K562 (cell line): ENCODE data around the gene TAMALIN. TPM values are rescaled to one million over a fixed set of nuclear protein-coding genes. Genes with fewer than 3 reads are reported as not detected.

Experiments
- ATAC-seq: fragments of 200-7000 bp; cut with Tn5 transposase; 3 replicates; pipeline ENCODE4 v1.9.1; 2020; ENCODE audit warnings: moderate library complexity
- BruUV-seq: library from RNA; stranded (reverse); fragments of 400-500 nt; replicated peaks from 2 replicates; lab custom pipeline; 2021; lab: Mats Ljungman, UMichigan
- CTCF ChIA-PET: fragments of 300-600 bp; formaldehyde crosslinking; extraction: SDS; loops from one replicate; lab custom pipeline; 2021; ENCODE audit warnings: low intra/inter-chr PET ratio; lab: Yijun Ruan, JAX
- POLR2A ChIA-PET: fragments of 300-600, 350-650 bp; sonication (Branson Sonifier 250); formaldehyde crosslinking; extraction: SDS; loops from one replicate; lab custom pipeline; 2021; ENCODE audit warnings: antibody characterized with exemption, inconsistent platforms; lab: Yijun Ruan, JAX
- DNase-seq, 4 experiments: peaks; one replicate each; pipeline versions ENCODE4 v3.0.0 to v3.0.0-alpha.2; 2011 to 2018; ENCODE audit warnings: low spot score in 3 of 4, mixed read lengths in 3 of 4; ENCODE audit errors: extremely low read depth in 1 of 4
- FAIRE-seq: peaks from 2 replicates; lab custom pipeline; 2011; peaks lifted over from hg19 to GRCh38; lab: Jason Lieb, UNC
- H2AFZ ChIP-seq: 2 replicates; pipeline ENCODE4 v1.6.0; 2011; ENCODE audit warnings: low read depth, low read length, control low read depth, inconsistent platforms
- H3K27ac ChIP-seq: fragments of 200-600 bp; 3 replicates; pipeline ENCODE4 v1.8.0; 2011; ENCODE audit warnings: low read depth, mild to moderate bottlenecking, control low read depth, inconsistent platforms, low read length, moderate library complexity, mixed read lengths; ENCODE audit errors: extremely low read depth
- H3K27me3 ChIP-seq, 2 experiments: fragments of 300-600 bp in 1 of 2; 2 replicates in 1 of 2; 3 replicates in 1 of 2; pipeline versions ENCODE4 v1.6.0 to v1.8.0; 2011; ENCODE audit warnings: inconsistent platforms in 2 of 2, low read length in 2 of 2, mild to moderate bottlenecking in 1 of 2, mixed read lengths in 1 of 2, moderate library complexity in 1 of 2; ENCODE audit not compliant: control insufficient read depth in 2 of 2, insufficient read depth in 2 of 2
- H3K36me3 ChIP-seq: fragments of 300-600 bp; 3 replicates; pipeline ENCODE4 v1.8.0; 2011; ENCODE audit warnings: mild to moderate bottlenecking, low read length, inconsistent platforms; ENCODE audit not compliant: control insufficient read depth, insufficient read depth
- H3K4me1 ChIP-seq, 2 experiments: fragments of 200-600 bp in 1 of 2; replicated peaks in 1 of 2; 2 replicates in 1 of 2; 3 replicates in 1 of 2; pipeline versions ENCODE4 v1.5.1 to v1.8.0; 2011; ENCODE audit warnings: inconsistent platforms in 2 of 2, low read length in 2 of 2, mild to moderate bottlenecking in 1 of 2, mixed read lengths in 1 of 2, moderate library complexity in 1 of 2; ENCODE audit not compliant: control insufficient read depth in 2 of 2, insufficient read depth in 2 of 2
- H3K4me2 ChIP-seq: 2 replicates; pipeline ENCODE4 v1.6.1; 2011; ENCODE audit warnings: low read length, control low read depth, inconsistent platforms, mixed read lengths; ENCODE audit not compliant: insufficient read depth
- H3K4me3 ChIP-seq: fragments of 200-600 bp; sonication (generic), shearing (Covaris generic); 2 replicates; pipeline ENCODE4 v1.5.1; 2016; ENCODE audit warnings: control low read depth, inconsistent platforms
- H3K79me2 ChIP-seq: fragments of 200-600 bp; 3 replicates; pipeline ENCODE4 v1.8.0; 2011; ENCODE audit warnings: low read length, inconsistent platforms; ENCODE audit not compliant: control insufficient read depth, insufficient read depth
- H3K9ac ChIP-seq, 2 experiments: 2 replicates each; pipeline versions ENCODE4 v1.6.0 to v1.6.1; 2011; ENCODE audit warnings: low read depth in 2 of 2, low read length in 2 of 2, control low read depth in 1 of 2, inconsistent platforms in 1 of 2, mild to moderate bottlenecking in 1 of 2, mixed read lengths in 1 of 2; ENCODE audit not compliant: insufficient read depth in 1 of 2
- H3K9me1 ChIP-seq: one replicate; pipeline ENCODE4 v1.6.0; 2011; ENCODE audit warnings: inconsistent platforms, mild to moderate bottlenecking, low read length, moderate library complexity; ENCODE audit not compliant: control insufficient read depth, insufficient read depth
- H3K9me3 ChIP-seq: replicated peaks from 2 replicates; pipeline ENCODE4 v1.5.1; 2011; ENCODE audit warnings: low read depth, low read length, inconsistent platforms; ENCODE audit not compliant: control insufficient read depth, insufficient read depth
- H4K20me1 ChIP-seq: replicated peaks from 2 replicates; pipeline ENCODE4 v1.6.1; 2011; ENCODE audit warnings: low read length, inconsistent platforms, mixed read lengths; ENCODE audit not compliant: control insufficient read depth, insufficient read depth
- ARID2 ChIP-seq: fragments of 450-650 bp; IDR thresholded peaks from 2 replicates; pipeline ENCODE4 v1.6.1; 2017; ENCODE audit warnings: antibody characterized with exemption, mild to moderate bottlenecking
- CBFB ChIP-seq: sonication (generic); formaldehyde crosslinking; IDR thresholded peaks from 2 replicates; pipeline ENCODE4 v1.4.0; 2020; ENCODE audit warnings: mild to moderate bottlenecking, missing genetic modification reagents
- DEAF1 ChIP-seq: fragments of 450-650 bp; formaldehyde crosslinking; IDR thresholded peaks from 2 replicates; pipeline ENCODE4 v1.4.0; 2020; ENCODE audit warnings: mild to moderate bottlenecking, moderate library complexity
- JUND ChIP-seq, 2 experiments: IDR thresholded peaks; 2 replicates in 1 of 2; 3 replicates in 1 of 2; pipeline ENCODE4 v1.6.1; 2011; ENCODE audit warnings: borderline replicate concordance in 2 of 2, low read depth in 2 of 2, low read length in 2 of 2, improper control_type of control experiment in 1 of 2, missing biosample characterization in 1 of 2, missing genetic modification characterization in 1 of 2, missing genetic modification reagents in 1 of 2
- L3MBTL2 ChIP-seq: fragments of 450-650 bp; IDR thresholded peaks from 2 replicates; pipeline ENCODE4 v1.6.1; 2016; ENCODE audit warnings: mild to moderate bottlenecking, moderate library complexity
- MNT ChIP-seq, 2 experiments: fragments of 450-650 bp; conservative IDR thresholded peaks; 2 replicates each; pipeline ENCODE4 v1.6.1; 2017; ENCODE audit warnings: mild to moderate bottlenecking in 2 of 2, moderate library complexity in 2 of 2
- PCBP1 ChIP-seq: fragments of 200-400 bp; formaldehyde crosslinking; IDR thresholded peaks from 2 replicates; pipeline ENCODE4 v1.6.1; 2018; ENCODE audit warnings: mild to moderate bottlenecking, low read depth, low read length; ENCODE audit not compliant: poor library complexity, severe bottlenecking
- PHF8 ChIP-seq: fragments of 200-600 bp; sonication (generic); IDR thresholded peaks from 2 replicates; pipeline ENCODE4 v1.6.1; 2012; ENCODE audit warnings: mixed run types, mild to moderate bottlenecking, inconsistent platforms, low read length, moderate library complexity, borderline replicate concordance
- RAD21 ChIP-seq, 2 experiments: fragments of 250-450 bp in 1 of 2; fragments of 450-650 bp in 1 of 2; sonication (Bioruptor Pico) in 1 of 2; formaldehyde crosslinking in 1 of 2; IDR thresholded peaks in 1 of 2; conservative IDR thresholded peaks in 1 of 2; 2 replicates each; pipeline versions ENCODE4 v1.4.0 to v1.8.0; 2020 to 2022; ENCODE audit warnings: mild to moderate bottlenecking in 2 of 2, moderate library complexity in 1 of 2
- TEAD1 ChIP-seq, 2 experiments: fragments of 450-650 bp in 1 of 2; sonication (generic) in 1 of 2; formaldehyde crosslinking; IDR thresholded peaks; 2 replicates each; pipeline versions ENCODE4 v1.4.0 to v1.8.0; 2020 to 2022; ENCODE audit warnings: mild to moderate bottlenecking in 2 of 2, missing genetic modification reagents in 1 of 2
- TFAP4 ChIP-seq: sonication (generic); formaldehyde crosslinking; IDR thresholded peaks from 2 replicates; pipeline ENCODE4 v1.8.0; 2022; ENCODE audit warnings: missing genetic modification reagents, mild to moderate bottlenecking, moderate library complexity, borderline replicate concordance
- WGBS: fragments of 100-300 bp; shearing (Covaris generic); methylation state at CpG from one replicate; pipeline ENCODE4 v1.1.6; 2016; ENCODE audit warnings: low coverage, mixed read lengths; ENCODE audit not compliant: insufficient coverage; ENCODE audit errors: missing lambda C conversion rate; 5-methylcytosine and 5-hydroxymethylcytosine counted together
- in situ Hi-C: fragments of 300-500 bp; cut with MboI; formaldehyde crosslinking; loops from 4 replicates; pipeline ENCODE4 v1.15.0; 2018; ENCODE audit warnings: inconsistent platforms, mixed read lengths
- intact Hi-C: fragments of 100-400 bp; cut with micrococcal nuclease; formaldehyde crosslinking; loops from 2 replicates; pipeline ENCODE4 v1.14.2; 2022
- polyA plus RNA-seq, 8 experiments: library from polyadenylated mRNA; depleted of rRNA in 4 of 8; stranded (reverse) in 5 of 8; unstranded in 3 of 8; fragments of >200 nt; fragmentation: Nextera tagmentation in 2 of 8; fragmentation: Illumina TruSeq in 1 of 8; extraction: Ambion mirVana in 2 of 8; extraction: Trizol in 1 of 8; gene quantifications; 2 replicates each; pipeline versions ENCODE4 v1.2.1 to v1.2.3, GENCODE V29; 2011 to 2014; ENCODE audit warnings: inconsistent platforms in 1 of 8, missing spikeins in 1 of 8
- total RNA-seq, 7 experiments: library from RNA; depleted of rRNA in 6 of 7; stranded (reverse); fragments of >200 nt in 6 of 7; fragmentation: Illumina TruSeq in 2 of 7; extraction: Trizol in 2 of 7; gene quantifications; 2 replicates each; pipeline versions ENCODE4 v1.2.1 to v1.2.3, GENCODE V29; 2011 to 2021; ENCODE audit warnings: low replicate concordance in 1 of 7
- TF ChIP-seq, protein P1 (sequence below): fragments of 450-650 bp; formaldehyde crosslinking; IDR thresholded peaks from 2 replicates; pipeline ENCODE4 v1.4.0; 2022; ENCODE audit warnings: missing genetic modification characterization

Gene TAMALIN
- total and polyA plus RNA-seq, 9 of the 15 experiments (the other 6 are each of a cell fraction or from before 2014, with no cell fraction given): 0.74 to 2.2 (median 1.5) TPM; not detected in 2

DNA sequence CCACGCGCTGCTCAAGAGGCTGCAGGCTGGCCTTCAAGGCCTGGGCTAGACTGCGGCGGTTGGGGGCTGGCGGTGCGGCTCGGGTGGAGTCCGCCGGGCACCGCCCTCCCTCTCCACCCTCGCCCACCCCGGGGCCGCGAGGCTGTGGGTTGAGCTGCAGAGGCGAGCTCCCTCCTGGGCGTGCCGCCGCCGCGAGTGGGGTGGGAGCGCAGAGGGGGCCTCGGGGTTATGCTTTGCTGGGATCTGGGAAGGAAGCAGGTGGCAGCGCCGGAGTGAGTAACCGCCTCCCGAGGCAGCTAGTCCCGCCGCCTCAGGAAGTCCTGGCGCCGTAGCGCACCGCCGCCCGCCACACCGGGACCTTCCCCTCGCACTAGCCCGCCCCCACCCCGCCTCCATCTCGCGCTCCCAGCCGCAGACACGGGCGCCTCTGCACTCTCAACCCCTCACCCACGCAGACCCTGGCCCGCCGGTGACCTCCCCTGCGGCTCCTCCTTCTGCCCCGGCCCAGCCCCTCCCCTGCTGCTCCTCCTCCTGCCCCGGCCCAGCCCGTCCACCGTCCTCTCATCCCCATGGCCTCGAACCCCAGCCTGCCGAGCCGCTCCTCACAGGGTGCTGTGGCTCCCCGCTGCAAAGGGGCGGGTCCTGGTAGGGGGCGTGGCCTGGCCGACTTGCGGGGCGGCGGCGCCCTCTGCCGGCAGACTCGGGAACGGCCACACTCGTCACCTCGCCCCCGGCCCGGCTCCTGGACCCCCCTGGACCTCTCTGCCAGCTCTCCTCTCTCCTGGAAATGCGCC is 16.6 kb downstream of the TAMALIN start:
- peak overlapping the region; percentile 88 for H2AFZ ChIP-seq
- FAIRE-seq (peak; percentile 35), ATAC-seq (peak; percentile 84), DNase-seq (peak; percentile 88 to 94 (median 91))
- 2% methylated on average over 34 of the region's 70 CpGs for WGBS
- peak overlapping the region; percentile 66 for H3K4me2 ChIP-seq
- no peaks in the 10 kb centered on the region for H3K79me2 ChIP-seq
- no peak overlapping the region for H3K27ac ChIP-seq
- H3K9ac ChIP-seq: peak overlapping the region; percentile 27 to 87; a peak in 3 of 4 replicates
- ChIA-PET CTCF (interaction anchor here (0.5 to 6.0 kb wide), 8 partner anchors 18 to 602 kb away, joined by 3 to 242 read pairs (median 6); partner anchors contain the start of genes SMIM41 and TAMALIN), POLR2A (interaction anchor here (0.6 to 1.5 kb wide), 6 partner anchors 13 to 1245 kb away, joined by 3 to 6 read pairs (median 3); partner anchors contain the start of gene ESPL1)
- no peaks in the 10 kb centered on the region for H3K9me1 ChIP-seq
- H3K4me3 ChIP-seq: peak overlapping the region; percentile 45
- in situ Hi-C loops (loop anchor here (25.0 kb wide), 1 partner anchor 611 kb away; the partner anchor contains the start of gene SLC4A8), intact Hi-C loops (no loop called here)
- no peaks in the 10 kb centered on the region for H3K36me3 ChIP-seq
- peaks cover 0 to 27% of the 10 kb centered on the region in 2 experiments; a peak in 3 of 5 replicates for H3K4me1 ChIP-seq
- H3K9me3 ChIP-seq: no peaks in the 10 kb centered on the region
- H4K20me1 ChIP-seq: no peaks in the 10 kb centered on the region
- no TSS peak for BruUV-seq
- peaks cover 0 to 13% of the 10 kb centered on the region in 2 experiments; a peak in 2 of 5 replicates for H3K27me3 ChIP-seq
- peak; percentile 69 for TF ChIP-seq PCBP1
- 0 out of 4 replicates have a peak, but pooled peaks of 1 of the 2 experiments have one; percentile 32 for TF ChIP-seq MNT (conservative IDR thresholded peaks at IDR 0.05)
- TF ChIP-seq TEAD1 (CRISPR knock-in tag; IDR thresholded peaks at IDR 0.05): 0 out of 4 replicates have a peak, but pooled peaks have one; percentile 17 to 35
- TF ChIP-seq DEAF1 (CRISPR knock-in tag): peak; percentile 89
- TF ChIP-seq ARID2: peak; percentile 82; the same call in 1 of the 2 replicates
- peak; percentile 95 to 96 for TF ChIP-seq RAD21 (CRISPR knock-in tag; conservative IDR thresholded peaks at IDR 0.05 in 1 of 2, IDR thresholded peaks at IDR 0.05 in 1 of 2)
- peak; percentile 58; the same call in 1 of the 2 replicates for TF ChIP-seq TFAP4 (CRISPR knock-in tag)
- TF ChIP-seq, protein P1, sequence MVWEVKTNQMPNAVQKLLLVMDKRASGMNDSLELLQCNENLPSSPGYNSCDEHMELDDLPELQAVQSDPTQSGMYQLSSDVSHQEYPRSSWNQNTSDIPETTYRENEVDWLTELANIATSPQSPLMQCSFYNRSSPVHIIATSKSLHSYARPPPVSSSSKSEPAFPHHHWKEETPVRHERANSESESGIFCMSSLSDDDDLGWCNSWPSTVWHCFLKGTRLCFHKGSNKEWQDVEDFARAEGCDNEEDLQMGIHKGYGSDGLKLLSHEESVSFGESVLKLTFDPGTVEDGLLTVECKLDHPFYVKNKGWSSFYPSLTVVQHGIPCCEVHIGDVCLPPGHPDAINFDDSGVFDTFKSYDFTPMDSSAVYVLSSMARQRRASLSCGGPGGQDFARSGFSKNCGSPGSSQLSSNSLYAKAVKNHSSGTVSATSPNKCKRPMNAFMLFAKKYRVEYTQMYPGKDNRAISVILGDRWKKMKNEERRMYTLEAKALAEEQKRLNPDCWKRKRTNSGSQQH (CRISPR knock-in tag): 0 out of 2 replicates have a peak, but pooled peaks have one; percentile 41
- TF ChIP-seq PHF8: no peak
- peak; percentile 63 for TF ChIP-seq L3MBTL2
- no peak for TF ChIP-seq CBFB (CRISPR knock-in tag)
- 0 out of 2 replicates have a peak, but pooled peaks have one; percentile 19 for TF ChIP-seq JUND (IDR thresholded peaks at IDR 0.05; ENCODE audit: borderline replicate concordance, low read depth, low read length)
- TF ChIP-seq JUND (tag; IDR thresholded peaks at IDR 0.05; ENCODE audit: borderline replicate concordance, low read depth, low read length): no peak; the same call in 2 of the 3 replicates
